Neural cell (in vitro differentiated cells): Measurements from ENCODE around the gene UNC5A. TPM values are rescaled to one million over a fixed set of nuclear protein-coding genes. Genes with fewer than 3 reads are reported as not detected.

Experiments used
- H2AFZ ChIP-seq: fragments of 200-600, 300-800 bp; sonication (generic), shearing (Covaris generic); 2 replicates; pipeline ENCODE4 v1.6.0; 2014; ENCODE audit warnings: low read depth, mild to moderate bottlenecking, antibody characterized with exemption, low read length, moderate library complexity
- H3F3A ChIP-seq: fragments of 200-600 bp; shearing (Covaris generic); 2 replicates; pipeline ENCODE4 v1.6.1; 2016; ENCODE audit warnings: mild to moderate bottlenecking, moderate library complexity, mixed read lengths, antibody characterized with exemption, low read length; ENCODE audit not compliant: insufficient read depth, poor library complexity, severe bottlenecking
- H3K27ac ChIP-seq: fragments of 200-600, 300-800 bp; sonication (generic), shearing (Covaris generic); 2 replicates; pipeline ENCODE4 v1.5.1; 2014; ENCODE audit warnings: mild to moderate bottlenecking, low read length, moderate library complexity
- H3K27me3 ChIP-seq: fragments of 300-800, 200-600 bp; sonication (generic), shearing (Covaris generic); 2 replicates; pipeline ENCODE4 v1.6.0; 2014; ENCODE audit warnings: mild to moderate bottlenecking, low read depth, low read length, moderate library complexity; ENCODE audit not compliant: insufficient read depth
- H3K36me3 ChIP-seq: fragments of 300-800, 200-600 bp; sonication (generic), shearing (Covaris generic); 2 replicates; pipeline ENCODE4 v1.5.1; 2014; ENCODE audit warnings: mild to moderate bottlenecking, antibody characterized with exemption, low read length, moderate library complexity; ENCODE audit not compliant: insufficient read depth
- H3K4me2 ChIP-seq: fragments of 300-800, 200-600 bp; sonication (generic), shearing (Covaris generic); 2 replicates; pipeline ENCODE4 v1.6.0; 2014; ENCODE audit warnings: mild to moderate bottlenecking, low read length
- H3K4me3 ChIP-seq: fragments of 300-800, 200-600 bp; sonication (generic), shearing (Covaris generic); 2 replicates; pipeline ENCODE4 v1.5.1; 2014; ENCODE audit warnings: mild to moderate bottlenecking, low read length, moderate library complexity
- H3K79me2 ChIP-seq: fragments of 200-600 bp; shearing (Covaris generic); replicated peaks from 2 replicates; pipeline ENCODE4 v1.6.0; 2014; ENCODE audit warnings: mild to moderate bottlenecking, low read length, moderate library complexity; ENCODE audit not compliant: insufficient read depth
- H3K9ac ChIP-seq: fragments of 300-800, 200-600 bp; sonication (generic), shearing (Covaris generic); 2 replicates; pipeline ENCODE4 v1.6.1; 2016; ENCODE audit warnings: mild to moderate bottlenecking, low read length, mixed read lengths
- H3K9me2 ChIP-seq: fragments of 200-600 bp; shearing (Covaris generic); 2 replicates; pipeline ENCODE4 v1.6.1; 2016; ENCODE audit warnings: mild to moderate bottlenecking, low read length, mixed read lengths; ENCODE audit not compliant: insufficient read depth
- H3K9me3 ChIP-seq: fragments of 200-600, 300-800 bp; sonication (generic), shearing (Covaris generic); 2 replicates; pipeline ENCODE4 v1.6.1; 2016; ENCODE audit warnings: mild to moderate bottlenecking, mixed run types, low read length, moderate library complexity, mixed read lengths
- H4K20me1 ChIP-seq: fragments of 200-600 bp; shearing (Covaris generic); 2 replicates; pipeline ENCODE4 v1.6.1; 2016; ENCODE audit warnings: mild to moderate bottlenecking, mixed run types; ENCODE audit not compliant: insufficient read depth
- EP300 ChIP-seq: fragments of 450-650 bp; conservative IDR thresholded peaks from 2 replicates; pipeline ENCODE4 v1.6.1; 2014; ENCODE audit warnings: antibody characterized with exemption, mild to moderate bottlenecking, moderate library complexity; ENCODE audit not compliant: poor library complexity, severe bottlenecking
- EZH2 ChIP-seq: fragments of 200-600, 300-800 bp; shearing (Covaris generic), sonication (generic); IDR thresholded peaks from 2 replicates; pipeline ENCODE4 v1.6.1; 2014; ENCODE audit warnings: antibody characterized with exemption, low read length, borderline replicate concordance, mild to moderate bottlenecking; ENCODE audit not compliant: insufficient read depth, poor library complexity, severe bottlenecking
- MXI1 ChIP-seq: fragments of 450-650 bp; conservative IDR thresholded peaks from 2 replicates; pipeline ENCODE4 v1.6.1; 2014; ENCODE audit warnings: antibody characterized with exemption, mild to moderate bottlenecking; ENCODE audit not compliant: poor library complexity, severe bottlenecking
- POLR2AphosphoS5 ChIP-seq: IDR thresholded peaks from 2 replicates; pipeline ENCODE4 v1.6.1; 2012
- RAD21 ChIP-seq: fragments of 450-650 bp; conservative IDR thresholded peaks from 2 replicates; pipeline ENCODE4 v1.6.1; 2014; ENCODE audit warnings: antibody characterized with exemption, mild to moderate bottlenecking, moderate library complexity
- SMC3 ChIP-seq: fragments of 450-650 bp; conservative IDR thresholded peaks from 2 replicates; pipeline ENCODE4 v1.6.1; 2014; ENCODE audit warnings: antibody characterized with exemption, mild to moderate bottlenecking, moderate library complexity; ENCODE audit not compliant: poor library complexity
- TAF1 ChIP-seq: IDR thresholded peaks from 2 replicates; pipeline ENCODE4 v1.6.1; 2012; ENCODE audit warnings: low read depth
- polyA plus RNA-seq: library from polyadenylated mRNA; depleted of rRNA; stranded (reverse); fragments of >200 nt; gene quantifications from 2 replicates; pipeline ENCODE4 v1.2.3, GENCODE V29; 2014
- TF ChIP-seq, protein P1 (sequence below): IDR thresholded peaks from 2 replicates; pipeline ENCODE4 v1.6.1; 2012; ENCODE audit warnings: borderline replicate concordance
- TF ChIP-seq, protein P2 (sequence below): fragments of 450-650 bp; IDR thresholded peaks from 2 replicates; pipeline ENCODE4 v1.5.1; 2014; ENCODE audit warnings: antibody characterized with exemption, mild to moderate bottlenecking, moderate library complexity; ENCODE audit not compliant: poor library complexity, severe bottlenecking

Gene UNC5A
- polyA plus RNA-seq, 1 donor from 2014 or later, result 2.7 TPM

DNA sequence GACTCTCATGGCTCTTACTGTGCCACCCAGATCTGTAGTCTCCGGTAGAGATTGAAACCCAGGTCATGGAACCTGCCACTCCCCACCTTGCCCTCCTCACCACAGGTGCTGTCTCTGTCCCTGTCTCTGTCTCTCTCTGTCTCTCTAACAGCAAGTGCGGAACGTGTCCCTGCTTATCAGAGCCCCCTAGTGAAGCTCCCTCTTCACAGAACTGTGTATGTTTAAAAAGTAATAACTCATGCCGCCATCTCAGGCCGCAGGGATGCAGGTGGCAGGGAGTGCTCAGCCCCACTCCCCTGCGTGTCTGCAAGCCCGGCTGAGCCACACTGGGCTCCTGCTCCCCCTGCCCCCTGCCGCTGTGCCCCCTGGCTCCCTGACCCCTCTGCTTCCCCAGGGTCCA lies 43.8 kb downstream of the UNC5A start:
- Histone ChIP-seq H4K20me1 (no peaks in the 10 kb centered on the region), H3K4me3 (no peak overlapping the region), H3K27me3 (no peaks in the 10 kb centered on the region), H3K9me3 (no peaks in the 10 kb centered on the region), H3F3A (no peaks in the 10 kb centered on the region), H3K9ac (peak overlapping the region; percentile 60), H3K4me2 (peak overlapping the region; percentile 61), H2AFZ (no peak overlapping the region), H3K79me2 (no peaks in the 10 kb centered on the region), H3K9me2 (no peaks in the 10 kb centered on the region), H3K36me3 (no peaks in the 10 kb centered on the region), H3K27ac (peak overlapping the region; percentile 66)
- no peak for TF ChIP-seq TAF1
- no peak for TF ChIP-seq MXI1
- TF ChIP-seq EZH2, result no peak
- TF ChIP-seq, protein P1, sequence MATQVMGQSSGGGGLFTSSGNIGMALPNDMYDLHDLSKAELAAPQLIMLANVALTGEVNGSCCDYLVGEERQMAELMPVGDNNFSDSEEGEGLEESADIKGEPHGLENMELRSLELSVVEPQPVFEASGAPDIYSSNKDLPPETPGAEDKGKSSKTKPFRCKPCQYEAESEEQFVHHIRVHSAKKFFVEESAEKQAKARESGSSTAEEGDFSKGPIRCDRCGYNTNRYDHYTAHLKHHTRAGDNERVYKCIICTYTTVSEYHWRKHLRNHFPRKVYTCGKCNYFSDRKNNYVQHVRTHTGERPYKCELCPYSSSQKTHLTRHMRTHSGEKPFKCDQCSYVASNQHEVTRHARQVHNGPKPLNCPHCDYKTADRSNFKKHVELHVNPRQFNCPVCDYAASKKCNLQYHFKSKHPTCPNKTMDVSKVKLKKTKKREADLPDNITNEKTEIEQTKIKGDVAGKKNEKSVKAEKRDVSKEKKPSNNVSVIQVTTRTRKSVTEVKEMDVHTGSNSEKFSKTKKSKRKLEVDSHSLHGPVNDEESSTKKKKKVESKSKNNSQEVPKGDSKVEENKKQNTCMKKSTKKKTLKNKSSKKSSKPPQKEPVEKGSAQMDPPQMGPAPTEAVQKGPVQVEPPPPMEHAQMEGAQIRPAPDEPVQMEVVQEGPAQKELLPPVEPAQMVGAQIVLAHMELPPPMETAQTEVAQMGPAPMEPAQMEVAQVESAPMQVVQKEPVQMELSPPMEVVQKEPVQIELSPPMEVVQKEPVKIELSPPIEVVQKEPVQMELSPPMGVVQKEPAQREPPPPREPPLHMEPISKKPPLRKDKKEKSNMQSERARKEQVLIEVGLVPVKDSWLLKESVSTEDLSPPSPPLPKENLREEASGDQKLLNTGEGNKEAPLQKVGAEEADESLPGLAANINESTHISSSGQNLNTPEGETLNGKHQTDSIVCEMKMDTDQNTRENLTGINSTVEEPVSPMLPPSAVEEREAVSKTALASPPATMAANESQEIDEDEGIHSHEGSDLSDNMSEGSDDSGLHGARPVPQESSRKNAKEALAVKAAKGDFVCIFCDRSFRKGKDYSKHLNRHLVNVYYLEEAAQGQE, result no peak
- TF ChIP-seq RAD21, result no peak
- no peak for TF ChIP-seq SMC3
- no peak for TF ChIP-seq EP300
- TF ChIP-seq POLR2AphosphoS5, result no peak
- TF ChIP-seq, protein P2, sequence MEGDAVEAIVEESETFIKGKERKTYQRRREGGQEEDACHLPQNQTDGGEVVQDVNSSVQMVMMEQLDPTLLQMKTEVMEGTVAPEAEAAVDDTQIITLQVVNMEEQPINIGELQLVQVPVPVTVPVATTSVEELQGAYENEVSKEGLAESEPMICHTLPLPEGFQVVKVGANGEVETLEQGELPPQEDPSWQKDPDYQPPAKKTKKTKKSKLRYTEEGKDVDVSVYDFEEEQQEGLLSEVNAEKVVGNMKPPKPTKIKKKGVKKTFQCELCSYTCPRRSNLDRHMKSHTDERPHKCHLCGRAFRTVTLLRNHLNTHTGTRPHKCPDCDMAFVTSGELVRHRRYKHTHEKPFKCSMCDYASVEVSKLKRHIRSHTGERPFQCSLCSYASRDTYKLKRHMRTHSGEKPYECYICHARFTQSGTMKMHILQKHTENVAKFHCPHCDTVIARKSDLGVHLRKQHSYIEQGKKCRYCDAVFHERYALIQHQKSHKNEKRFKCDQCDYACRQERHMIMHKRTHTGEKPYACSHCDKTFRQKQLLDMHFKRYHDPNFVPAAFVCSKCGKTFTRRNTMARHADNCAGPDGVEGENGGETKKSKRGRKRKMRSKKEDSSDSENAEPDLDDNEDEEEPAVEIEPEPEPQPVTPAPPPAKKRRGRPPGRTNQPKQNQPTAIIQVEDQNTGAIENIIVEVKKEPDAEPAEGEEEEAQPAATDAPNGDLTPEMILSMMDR, result no peak

DNA sequence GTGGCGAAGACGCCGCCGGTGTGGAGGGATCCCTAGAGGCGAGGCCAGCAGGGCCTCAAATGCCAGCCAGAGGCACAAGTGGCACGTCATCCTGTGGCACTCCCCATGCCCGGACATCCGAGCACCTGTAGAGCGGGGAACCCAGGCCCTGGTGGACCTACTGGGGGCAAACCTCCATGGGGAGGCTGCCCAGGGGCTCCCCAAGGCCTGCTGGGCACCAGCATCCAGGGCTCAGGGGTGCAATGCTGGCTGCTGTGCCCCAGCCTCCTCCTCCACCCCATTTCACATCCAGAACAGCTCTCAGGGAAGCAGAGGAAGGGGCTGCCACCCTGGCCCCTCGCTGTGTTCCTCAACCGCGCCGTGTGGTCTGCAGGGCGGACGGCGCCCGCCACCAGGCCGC lies 45.2 kb downstream of the UNC5A start:
- Histone ChIP-seq H2AFZ (no peak overlapping the region), H4K20me1 (no peaks in the 10 kb centered on the region), H3K27me3 (no peaks in the 10 kb centered on the region), H3K9me2 (no peaks in the 10 kb centered on the region), H3K9ac (no peak overlapping the region), H3K4me2 (no peak overlapping the region), H3K27ac (no peak overlapping the region), H3K79me2 (no peaks in the 10 kb centered on the region), H3K9me3 (no peaks in the 10 kb centered on the region), H3F3A (no peaks in the 10 kb centered on the region), H3K36me3 (no peaks in the 10 kb centered on the region), H3K4me3 (no peak overlapping the region)
- no peak for TF ChIP-seq RAD21
- TF ChIP-seq TAF1, result no peak
- no peak for TF ChIP-seq SMC3
- TF ChIP-seq EZH2, result no peak

DNA sequence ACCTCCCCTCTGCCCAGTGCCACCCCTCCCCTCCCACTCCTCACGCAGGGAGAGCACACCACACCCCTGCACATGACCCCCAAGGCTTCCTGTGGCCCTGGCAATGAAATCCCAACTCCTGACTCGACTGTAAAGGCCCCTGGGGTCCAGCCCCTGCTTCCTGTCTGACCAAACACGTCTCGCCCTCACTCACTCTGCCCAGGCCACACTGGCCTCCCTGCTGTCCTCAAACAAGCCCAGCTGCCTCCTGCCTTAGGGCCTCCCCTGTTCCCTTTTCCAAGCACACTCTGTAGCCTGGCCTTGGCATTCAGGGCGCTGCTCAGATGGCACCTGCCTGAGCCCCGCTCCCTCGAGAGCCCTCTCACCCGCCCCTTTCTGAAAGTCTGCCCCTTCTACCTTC lies 46.4 kb downstream of the UNC5A start:
- H3K27me3 ChIP-seq, result no peaks in the 10 kb centered on the region

More for the DNA sequence above, 46.4 kb downstream of the UNC5A start:
- H4K20me1 ChIP-seq, result no peaks in the 10 kb centered on the region
- H3K4me2 ChIP-seq, result no peak overlapping the region
- no peak overlapping the region for H3K27ac ChIP-seq
- no peaks in the 10 kb centered on the region for H3K79me2 ChIP-seq
- H3K9ac ChIP-seq, result no peak overlapping the region
- no peaks in the 10 kb centered on the region for H3K9me3 ChIP-seq
- H3F3A ChIP-seq, result no peaks in the 10 kb centered on the region
- H3K4me3 ChIP-seq, result no peak overlapping the region
- no peak for TF ChIP-seq MXI1
- TF ChIP-seq EP300, result no peak
- TF ChIP-seq EZH2, result no peak
- TF ChIP-seq, protein P1, result no peak
- TF ChIP-seq, protein P2, result no peak
- no peak for TF ChIP-seq POLR2AphosphoS5
- no peak for TF ChIP-seq SMC3
- TF ChIP-seq RAD21, result no peak
- TF ChIP-seq TAF1, result no peak
- no peaks in the 10 kb centered on the region for H3K36me3 ChIP-seq
- no peak overlapping the region for H2AFZ ChIP-seq
- H3K9me2 ChIP-seq, result no peaks in the 10 kb centered on the region
